ENCODE results near the gene PJVK. TPM values are rescaled to one million over a fixed set of nuclear protein-coding genes. Genes with fewer than 3 reads are reported as not detected.

PJVK gene
- total and polyA plus RNA-seq, 2 experiments from 2014 or later, result 1.6 to 2.1 TPM

DNA sequence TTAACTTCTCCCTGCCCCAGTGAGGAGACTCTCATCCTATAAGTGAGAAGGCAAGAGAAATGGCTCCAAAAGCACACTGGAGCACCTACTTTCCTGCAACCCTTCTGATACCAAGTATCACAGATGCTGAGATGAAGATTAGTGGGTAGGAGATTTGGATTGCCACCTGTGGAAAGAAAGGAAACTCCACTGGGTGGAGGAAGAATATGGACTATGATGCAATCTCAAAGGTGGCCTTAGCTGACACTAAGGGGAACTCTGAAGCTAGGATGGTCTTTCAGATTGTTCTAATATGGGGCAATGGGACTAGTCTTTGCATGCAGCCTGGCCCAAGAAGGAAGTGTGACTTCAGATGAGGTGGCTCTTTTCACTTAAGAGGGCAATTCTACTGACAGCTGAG is 21.8 kb upstream of the PJVK start:
- Histone ChIP-seq H3F3A (replicated peaks; ENCODE audit: low read depth) (no peaks in the 10 kb centered on the region), H3K36me3 (ENCODE audit: insufficient read depth) (peaks cover 29% of the 10 kb centered on the region; the same call in 1 of the 2 replicates), H3K27me3 (ENCODE audit: insufficient read depth) (no peaks in the 10 kb centered on the region), H3K27ac (ENCODE audit: low read depth) (no peak overlapping the region), H4K20me1 (replicated peaks; ENCODE audit: insufficient read depth) (no peaks in the 10 kb centered on the region; the same call in none of the 2 replicates), H3K9me2 (ENCODE audit: insufficient read depth) (no peaks in the 10 kb centered on the region), H3K4me2 (no peak overlapping the region), H3K79me2 (replicated peaks; ENCODE audit: insufficient read depth) (no peaks in the 10 kb centered on the region; the same call in 1 of the 2 replicates), H3K4me3 (no peak overlapping the region), H2AFZ (no peak overlapping the region), H3K4me1 (ENCODE audit: insufficient read depth) (no peaks in the 10 kb centered on the region)
- DNase-seq (ENCODE audit: low spot score) (no peak), ATAC-seq (no peak)
- peaks cover 64% of the 10 kb centered on the region for H3K36me3 Mint-ChIP-seq (ENCODE audit: low read depth)
- H3K4me3 Mint-ChIP-seq, result no peak overlapping the region
- TF ChIP-seq CREB1 (CRISPR knock-in tag; IDR thresholded peaks at IDR 0.05; ENCODE audit: low read depth) (no peak), ZNF331 (CRISPR knock-in tag; IDR thresholded peaks at IDR 0.05; ENCODE audit: low read depth) (no peak), JUNB (IDR thresholded peaks at IDR 0.05; ENCODE audit: unreplicated experiment) (no peak), EZH2phosphoT487 (IDR thresholded peaks at IDR 0.05; ENCODE audit: unreplicated experiment) (no peak), STAT1 (IDR thresholded peaks at IDR 0.05; ENCODE audit: unreplicated experiment) (no peak), ZNF114 (CRISPR knock-in tag; IDR thresholded peaks at IDR 0.05) (no peak), EZH2 (IDR thresholded peaks at IDR 0.05; ENCODE audit: low read depth, unreplicated experiment) (no peak), NANOG (IDR thresholded peaks at IDR 0.05; ENCODE audit: borderline replicate concordance) (no peak), POLR2AphosphoS5 (IDR thresholded peaks at IDR 0.05; ENCODE audit: low read depth) (no peak)
- TF ChIP-seq, protein P1, sequence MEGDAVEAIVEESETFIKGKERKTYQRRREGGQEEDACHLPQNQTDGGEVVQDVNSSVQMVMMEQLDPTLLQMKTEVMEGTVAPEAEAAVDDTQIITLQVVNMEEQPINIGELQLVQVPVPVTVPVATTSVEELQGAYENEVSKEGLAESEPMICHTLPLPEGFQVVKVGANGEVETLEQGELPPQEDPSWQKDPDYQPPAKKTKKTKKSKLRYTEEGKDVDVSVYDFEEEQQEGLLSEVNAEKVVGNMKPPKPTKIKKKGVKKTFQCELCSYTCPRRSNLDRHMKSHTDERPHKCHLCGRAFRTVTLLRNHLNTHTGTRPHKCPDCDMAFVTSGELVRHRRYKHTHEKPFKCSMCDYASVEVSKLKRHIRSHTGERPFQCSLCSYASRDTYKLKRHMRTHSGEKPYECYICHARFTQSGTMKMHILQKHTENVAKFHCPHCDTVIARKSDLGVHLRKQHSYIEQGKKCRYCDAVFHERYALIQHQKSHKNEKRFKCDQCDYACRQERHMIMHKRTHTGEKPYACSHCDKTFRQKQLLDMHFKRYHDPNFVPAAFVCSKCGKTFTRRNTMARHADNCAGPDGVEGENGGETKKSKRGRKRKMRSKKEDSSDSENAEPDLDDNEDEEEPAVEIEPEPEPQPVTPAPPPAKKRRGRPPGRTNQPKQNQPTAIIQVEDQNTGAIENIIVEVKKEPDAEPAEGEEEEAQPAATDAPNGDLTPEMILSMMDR (conservative IDR thresholded peaks at IDR 0.05; ENCODE audit: low read depth in 2 of 2), result no peak
- TF ChIP-seq, protein P2, sequence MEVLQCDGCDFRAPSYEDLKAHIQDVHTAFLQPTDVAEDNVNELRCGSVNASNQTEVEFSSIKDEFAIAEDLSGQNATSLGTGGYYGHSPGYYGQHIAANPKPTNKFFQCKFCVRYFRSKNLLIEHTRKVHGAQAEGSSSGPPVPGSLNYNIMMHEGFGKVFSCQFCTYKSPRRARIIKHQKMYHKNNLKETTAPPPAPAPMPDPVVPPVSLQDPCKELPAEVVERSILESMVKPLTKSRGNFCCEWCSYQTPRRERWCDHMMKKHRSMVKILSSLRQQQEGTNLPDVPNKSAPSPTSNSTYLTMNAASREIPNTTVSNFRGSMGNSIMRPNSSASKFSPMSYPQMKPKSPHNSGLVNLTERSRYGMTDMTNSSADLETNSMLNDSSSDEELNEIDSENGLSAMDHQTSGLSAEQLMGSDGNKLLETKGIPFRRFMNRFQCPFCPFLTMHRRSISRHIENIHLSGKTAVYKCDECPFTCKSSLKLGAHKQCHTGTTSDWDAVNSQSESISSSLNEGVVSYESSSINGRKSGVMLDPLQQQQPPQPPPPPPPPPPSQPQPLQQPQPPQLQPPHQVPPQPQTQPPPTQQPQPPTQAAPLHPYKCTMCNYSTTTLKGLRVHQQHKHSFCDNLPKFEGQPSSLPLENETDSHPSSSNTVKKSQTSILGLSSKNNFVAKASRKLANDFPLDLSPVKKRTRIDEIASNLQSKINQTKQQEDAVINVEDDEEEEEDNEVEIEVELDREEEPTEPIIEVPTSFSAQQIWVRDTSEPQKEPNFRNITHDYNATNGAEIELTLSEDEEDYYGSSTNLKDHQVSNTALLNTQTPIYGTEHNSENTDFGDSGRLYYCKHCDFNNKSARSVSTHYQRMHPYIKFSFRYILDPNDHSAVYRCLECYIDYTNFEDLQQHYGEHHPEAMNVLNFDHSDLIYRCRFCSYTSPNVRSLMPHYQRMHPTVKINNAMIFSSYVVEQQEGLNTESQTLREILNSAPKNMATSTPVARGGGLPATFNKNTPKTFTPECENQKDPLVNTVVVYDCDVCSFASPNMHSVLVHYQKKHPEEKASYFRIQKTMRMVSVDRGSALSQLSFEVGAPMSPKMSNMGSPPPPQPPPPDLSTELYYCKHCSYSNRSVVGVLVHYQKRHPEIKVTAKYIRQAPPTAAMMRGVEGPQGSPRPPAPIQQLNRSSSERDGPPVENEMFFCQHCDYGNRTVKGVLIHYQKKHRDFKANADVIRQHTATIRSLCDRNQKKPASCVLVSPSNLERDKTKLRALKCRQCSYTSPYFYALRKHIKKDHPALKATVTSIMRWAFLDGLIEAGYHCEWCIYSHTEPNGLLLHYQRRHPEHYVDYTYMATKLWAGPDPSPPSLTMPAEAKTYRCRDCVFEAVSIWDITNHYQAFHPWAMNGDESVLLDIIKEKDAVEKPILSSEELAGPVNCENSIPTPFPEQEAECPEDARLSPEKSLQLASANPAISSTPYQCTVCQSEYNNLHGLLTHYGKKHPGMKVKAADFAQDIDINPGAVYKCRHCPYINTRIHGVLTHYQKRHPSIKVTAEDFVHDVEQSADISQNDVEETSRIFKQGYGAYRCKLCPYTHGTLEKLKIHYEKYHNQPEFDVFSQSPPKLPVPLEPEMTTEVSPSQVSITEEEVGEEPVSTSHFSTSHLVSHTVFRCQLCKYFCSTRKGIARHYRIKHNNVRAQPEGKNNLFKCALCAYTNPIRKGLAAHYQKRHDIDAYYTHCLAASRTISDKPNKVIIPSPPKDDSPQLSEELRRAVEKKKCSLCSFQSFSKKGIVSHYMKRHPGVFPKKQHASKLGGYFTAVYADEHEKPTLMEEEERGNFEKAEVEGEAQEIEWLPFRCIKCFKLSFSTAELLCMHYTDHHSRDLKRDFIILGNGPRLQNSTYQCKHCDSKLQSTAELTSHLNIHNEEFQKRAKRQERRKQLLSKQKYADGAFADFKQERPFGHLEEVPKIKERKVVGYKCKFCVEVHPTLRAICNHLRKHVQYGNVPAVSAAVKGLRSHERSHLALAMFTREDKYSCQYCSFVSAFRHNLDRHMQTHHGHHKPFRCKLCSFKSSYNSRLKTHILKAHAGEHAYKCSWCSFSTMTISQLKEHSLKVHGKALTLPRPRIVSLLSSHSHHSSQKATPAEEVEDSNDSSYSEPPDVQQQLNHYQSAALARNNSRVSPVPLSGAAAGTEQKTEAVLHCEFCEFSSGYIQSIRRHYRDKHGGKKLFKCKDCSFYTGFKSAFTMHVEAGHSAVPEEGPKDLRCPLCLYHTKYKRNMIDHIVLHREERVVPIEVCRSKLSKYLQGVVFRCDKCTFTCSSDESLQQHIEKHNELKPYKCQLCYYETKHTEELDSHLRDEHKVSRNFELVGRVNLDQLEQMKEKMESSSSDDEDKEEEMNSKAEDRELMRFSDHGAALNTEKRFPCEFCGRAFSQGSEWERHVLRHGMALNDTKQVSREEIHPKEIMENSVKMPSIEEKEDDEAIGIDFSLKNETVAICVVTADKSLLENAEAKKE (CRISPR knock-in tag; IDR thresholded peaks at IDR 0.05), result no peak
- TF ChIP-seq, protein P3, sequence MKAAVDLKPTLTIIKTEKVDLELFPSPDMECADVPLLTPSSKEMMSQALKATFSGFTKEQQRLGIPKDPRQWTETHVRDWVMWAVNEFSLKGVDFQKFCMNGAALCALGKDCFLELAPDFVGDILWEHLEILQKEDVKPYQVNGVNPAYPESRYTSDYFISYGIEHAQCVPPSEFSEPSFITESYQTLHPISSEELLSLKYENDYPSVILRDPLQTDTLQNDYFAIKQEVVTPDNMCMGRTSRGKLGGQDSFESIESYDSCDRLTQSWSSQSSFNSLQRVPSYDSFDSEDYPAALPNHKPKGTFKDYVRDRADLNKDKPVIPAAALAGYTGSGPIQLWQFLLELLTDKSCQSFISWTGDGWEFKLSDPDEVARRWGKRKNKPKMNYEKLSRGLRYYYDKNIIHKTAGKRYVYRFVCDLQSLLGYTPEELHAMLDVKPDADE (IDR thresholded peaks at IDR 0.05), result no peak
- TF ChIP-seq, protein P4, sequence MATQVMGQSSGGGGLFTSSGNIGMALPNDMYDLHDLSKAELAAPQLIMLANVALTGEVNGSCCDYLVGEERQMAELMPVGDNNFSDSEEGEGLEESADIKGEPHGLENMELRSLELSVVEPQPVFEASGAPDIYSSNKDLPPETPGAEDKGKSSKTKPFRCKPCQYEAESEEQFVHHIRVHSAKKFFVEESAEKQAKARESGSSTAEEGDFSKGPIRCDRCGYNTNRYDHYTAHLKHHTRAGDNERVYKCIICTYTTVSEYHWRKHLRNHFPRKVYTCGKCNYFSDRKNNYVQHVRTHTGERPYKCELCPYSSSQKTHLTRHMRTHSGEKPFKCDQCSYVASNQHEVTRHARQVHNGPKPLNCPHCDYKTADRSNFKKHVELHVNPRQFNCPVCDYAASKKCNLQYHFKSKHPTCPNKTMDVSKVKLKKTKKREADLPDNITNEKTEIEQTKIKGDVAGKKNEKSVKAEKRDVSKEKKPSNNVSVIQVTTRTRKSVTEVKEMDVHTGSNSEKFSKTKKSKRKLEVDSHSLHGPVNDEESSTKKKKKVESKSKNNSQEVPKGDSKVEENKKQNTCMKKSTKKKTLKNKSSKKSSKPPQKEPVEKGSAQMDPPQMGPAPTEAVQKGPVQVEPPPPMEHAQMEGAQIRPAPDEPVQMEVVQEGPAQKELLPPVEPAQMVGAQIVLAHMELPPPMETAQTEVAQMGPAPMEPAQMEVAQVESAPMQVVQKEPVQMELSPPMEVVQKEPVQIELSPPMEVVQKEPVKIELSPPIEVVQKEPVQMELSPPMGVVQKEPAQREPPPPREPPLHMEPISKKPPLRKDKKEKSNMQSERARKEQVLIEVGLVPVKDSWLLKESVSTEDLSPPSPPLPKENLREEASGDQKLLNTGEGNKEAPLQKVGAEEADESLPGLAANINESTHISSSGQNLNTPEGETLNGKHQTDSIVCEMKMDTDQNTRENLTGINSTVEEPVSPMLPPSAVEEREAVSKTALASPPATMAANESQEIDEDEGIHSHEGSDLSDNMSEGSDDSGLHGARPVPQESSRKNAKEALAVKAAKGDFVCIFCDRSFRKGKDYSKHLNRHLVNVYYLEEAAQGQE (IDR thresholded peaks at IDR 0.05; ENCODE audit: unreplicated experiment), result no peak
- H3K9me3 Mint-ChIP-seq, result peaks cover 7% of the 10 kb centered on the region; the same call in 1 of the 3 replicates
- H3K27ac Mint-ChIP-seq, result no peak overlapping the region
- H3K4me1 Mint-ChIP-seq, result no peaks in the 10 kb centered on the region
- H3K27me3 Mint-ChIP-seq (ENCODE audit: insufficient read depth, low read depth, poor library complexity), result no peaks in the 10 kb centered on the region

Data from GM23338 (cell line).